H1 (cell line): ENCODE data around the gene ALDH3A1. TPM values are rescaled to one million over a fixed set of nuclear protein-coding genes. Genes with fewer than 3 reads are reported as not detected.
A peak's percentile ranks its signal among the peaks of the same experiment; 100 is the strongest.

Experiments
- ASH2L ChIP-seq: fragments of 200-600, 300-600 bp; sonication (generic); IDR thresholded peaks from one replicate; pipeline ENCODE4 v1.7.1; 2017; ENCODE audit warnings: low read length
- GABPA ChIP-seq: IDR thresholded peaks from 2 replicates; pipeline ENCODE4 v1.6.1; 2011; ENCODE audit warnings: mild to moderate bottlenecking, low read length, moderate library complexity, borderline replicate concordance; ENCODE audit not compliant: insufficient read depth
- JUN ChIP-seq: IDR thresholded peaks from 2 replicates; pipeline ENCODE4 v1.6.1; 2011; ENCODE audit warnings: low read depth, mild to moderate bottlenecking, improper control_type of control experiment, low read length
- NANOG ChIP-seq: IDR thresholded peaks from 2 replicates; pipeline ENCODE4 v1.6.1; 2011; ENCODE audit warnings: low read length, low read depth, mild to moderate bottlenecking, inconsistent platforms; ENCODE audit not compliant: insufficient read depth, poor library complexity, severe bottlenecking
- RAD21 ChIP-seq, 2 experiments: IDR thresholded peaks in 1 of 2; conservative IDR thresholded peaks in 1 of 2; 2 replicates each; pipeline ENCODE4 v1.6.1; 2011; ENCODE audit warnings: low read depth in 2 of 2, low read length in 2 of 2, improper control_type of control experiment in 1 of 2, inconsistent platforms in 1 of 2, mild to moderate bottlenecking in 1 of 2, moderate library complexity in 1 of 2
- RBBP5 ChIP-seq: IDR thresholded peaks from 2 replicates; pipeline ENCODE4 v1.7.1; 2012; ENCODE audit warnings: low read depth, mild to moderate bottlenecking, inconsistent platforms, low read length, moderate library complexity, borderline replicate concordance
- TAF1 ChIP-seq: IDR thresholded peaks from 2 replicates; pipeline ENCODE4 v1.6.1; 2011; ENCODE audit warnings: mild to moderate bottlenecking, low read depth, low read length
- TAF7 ChIP-seq: optimal IDR thresholded peaks from 2 replicates; pipeline ENCODE3; 2011; ENCODE audit warnings: low read depth, mild to moderate bottlenecking, inconsistent platforms, low read length, moderate library complexity, borderline replicate concordance
- TBP ChIP-seq: IDR thresholded peaks from 2 replicates; pipeline ENCODE4 v1.6.1; 2011; ENCODE audit warnings: low read depth, low read length, improper control_type of control experiment
- YY1 ChIP-seq: IDR thresholded peaks from 2 replicates; pipeline ENCODE4 v1.6.1; 2011; ENCODE audit warnings: low read depth, mild to moderate bottlenecking, low read length
- polyA plus RNA-seq, 7 experiments: library from polyadenylated mRNA; depleted of rRNA in 3 of 7; stranded (reverse) in 5 of 7; unstranded in 2 of 7; fragments of >200 nt in 5 of 7; fragments of 200-250 nt in 2 of 7; gene quantifications; 1 replicate in 5 of 7; 2 replicates in 1 of 7; 4 replicates in 1 of 7; pipeline versions ENCODE4 v1.2.1 to v1.2.3, GENCODE V29; 2011 to 2013; ENCODE audit warnings: missing spikeins in 2 of 7, mixed read lengths in 2 of 7
- total RNA-seq: library from RNA; stranded (reverse); fragmentation: NEBNext Ultra II Directional; extraction: Animal tissue kit (Norgen Biotek cat#: 25700); gene quantifications from 2 replicates; pipeline ENCODE4 v1.2.1, GENCODE V29; 2021
- TF ChIP-seq, protein P1 (sequence below): IDR thresholded peaks from 2 replicates; pipeline ENCODE4 v1.6.1; 2012; ENCODE audit warnings: inconsistent platforms

Gene ALDH3A1
- total and polyA plus RNA-seq, 2 of the 8 experiments (the other 6 are each of a cell fraction or from before 2014, with no cell fraction given), result 0.37 to 1.4 TPM

DNA sequence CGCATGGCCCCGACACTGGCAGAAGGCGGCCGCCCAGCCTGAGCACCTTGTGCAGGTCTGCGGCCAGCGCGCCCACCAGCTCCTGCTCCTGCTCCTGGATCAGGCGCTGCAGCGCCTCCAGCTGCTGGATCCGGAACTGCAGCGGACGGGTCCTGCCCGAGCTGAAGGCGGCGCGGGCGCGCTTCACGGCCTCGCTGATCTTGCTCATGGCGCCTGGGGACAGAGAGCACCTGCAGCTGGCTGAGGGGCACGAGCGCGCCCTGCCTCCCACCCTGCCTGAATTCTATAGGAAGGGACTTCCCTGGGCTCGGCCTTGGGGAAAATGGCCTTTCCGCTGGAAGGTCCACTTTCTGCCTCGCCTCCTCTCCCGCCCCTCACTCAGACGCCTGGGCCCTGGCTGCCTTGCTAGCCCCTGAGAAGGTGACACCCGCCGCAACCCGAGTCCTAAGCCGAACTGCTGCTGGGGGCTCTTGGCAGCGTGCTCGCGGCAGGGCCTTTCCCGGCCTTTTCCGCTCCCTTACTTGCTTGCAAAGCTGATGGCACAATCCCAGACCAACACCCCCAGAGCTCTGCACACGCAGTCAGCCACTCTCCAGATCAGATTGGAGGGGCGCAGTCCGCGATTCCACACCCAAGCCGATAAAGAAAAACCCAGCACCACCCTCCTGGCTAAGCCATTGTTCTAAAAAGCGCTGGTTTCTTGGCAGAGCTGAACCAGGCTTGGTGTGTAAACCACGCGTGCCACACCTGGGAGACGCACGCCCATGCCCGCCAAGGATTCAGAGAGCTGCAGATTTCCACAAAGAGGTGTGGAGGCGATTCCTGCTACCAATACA, 3.0 kb downstream of the ALDH3A1 start (continued):
- TF ChIP-seq, protein P1, sequence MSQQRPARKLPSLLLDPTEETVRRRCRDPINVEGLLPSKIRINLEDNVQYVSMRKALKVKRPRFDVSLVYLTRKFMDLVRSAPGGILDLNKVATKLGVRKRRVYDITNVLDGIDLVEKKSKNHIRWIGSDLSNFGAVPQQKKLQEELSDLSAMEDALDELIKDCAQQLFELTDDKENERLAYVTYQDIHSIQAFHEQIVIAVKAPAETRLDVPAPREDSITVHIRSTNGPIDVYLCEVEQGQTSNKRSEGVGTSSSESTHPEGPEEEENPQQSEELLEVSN, result peak; percentile 98
- TF ChIP-seq RBBP5 (peak; percentile 63; the same call in 1 of the 2 replicates), RAD21 (IDR thresholded peaks at IDR 0.05 in 1 of 2, conservative IDR thresholded peaks at IDR 0.05 in 1 of 2; ENCODE audit: low read depth in 2 of 2, low read length in 2 of 2) (peak; percentile 64 to 73), JUN (no peak), YY1 (peak; percentile 87), NANOG (no peak), TAF1 (peak; percentile 85), GABPA (0 out of 2 replicates have a peak, but pooled peaks have one; percentile 40), TBP (peak; percentile 76), TAF7 (peak; percentile 64), ASH2L (peak; percentile 56)
